Measurements from ENCODE around the gene GMEB2. TPM values are rescaled to one million over a fixed set of nuclear protein-coding genes. Genes with fewer than 3 reads are reported as not detected.
A peak's percentile ranks its signal among the peaks of the same experiment; 100 is the strongest.

The GMEB2 gene
- total and polyA plus RNA-seq, 2 donors (not counting 1 experiment from before 2014, with no cell fraction given): 6.3 to 10.9 TPM

- Histone ChIP-seq H4K20me1 (ENCODE audit: control insufficient read depth, extremely low read depth, insufficient read depth, low read length) (no peaks in the 10 kb centered on the region), H3K9ac (ENCODE audit: insufficient read depth, low read length) (peak overlapping the region; percentile 71), H3K36me3 (ENCODE audit: control insufficient read depth, insufficient read depth, low read length) (peaks cover 10% of the 10 kb centered on the region), H2AFZ (ENCODE audit: low read length) (peak overlapping the region; percentile 87), H3K9me3 (ENCODE audit: control insufficient read depth, insufficient read depth, low read depth, low read length) (no peaks in the 10 kb centered on the region), H3K27me3 (ENCODE audit: control insufficient read depth, insufficient read depth, low read length) (no peaks in the 10 kb centered on the region), H3K79me2 (ENCODE audit: control insufficient read depth, insufficient read depth, low read length) (peaks cover 27% of the 10 kb centered on the region), H3K4me2 (ENCODE audit: extremely low read depth, insufficient read depth, low read length) (peak overlapping the region; percentile 56), H3K4me1 (ENCODE audit: control insufficient read depth, extremely low read depth, insufficient read depth, low read length) (peaks cover 7% of the 10 kb centered on the region), H3K27ac (ENCODE audit: insufficient read depth, low read length) (peak overlapping the region; percentile 83), H3K4me3 (replicated peaks in 1 of 4; ENCODE audit: control extremely low read depth in 1 of 4, insufficient read depth in 1 of 4, low read depth in 3 of 4, low read length in 4 of 4) (peak overlapping the region; percentile 72 to 75 (median 74))
- DNase-seq (ENCODE audit: low read depth in 2 of 2): peak in 1 of 2 donors; percentile 36
- TF ChIP-seq EZH2 (IDR thresholded peaks at IDR 0.05; ENCODE audit: low read length, missing control alignments): no peak
- TF ChIP-seq CTCF (conservative IDR thresholded peaks at IDR 0.05 in 1 of 2, IDR thresholded peaks at IDR 0.05 in 1 of 2; ENCODE audit: low read depth in 1 of 2, low read length in 2 of 2): no peak
Measured at GRCh38 chr20:63657260-63657936, 30.5 kb upstream of the GMEB2 start.

- Histone ChIP-seq H2AFZ (ENCODE audit: low read length) (no peak overlapping the region), H3K4me1 (ENCODE audit: control insufficient read depth, extremely low read depth, insufficient read depth, low read length) (peaks cover 7% of the 10 kb centered on the region), H3K36me3 (ENCODE audit: control insufficient read depth, insufficient read depth, low read length) (peaks cover 4% of the 10 kb centered on the region), H3K4me3 (replicated peaks in 1 of 4; ENCODE audit: control extremely low read depth in 1 of 4, insufficient read depth in 1 of 4, low read depth in 3 of 4, low read length in 4 of 4) (no peak overlapping the region), H3K27ac (ENCODE audit: insufficient read depth, low read length) (no peak overlapping the region), H3K9me3 (ENCODE audit: control insufficient read depth, insufficient read depth, low read depth, low read length) (no peaks in the 10 kb centered on the region), H3K27me3 (ENCODE audit: control insufficient read depth, insufficient read depth, low read length) (no peaks in the 10 kb centered on the region), H4K20me1 (ENCODE audit: control insufficient read depth, extremely low read depth, insufficient read depth, low read length) (no peaks in the 10 kb centered on the region), H3K4me2 (ENCODE audit: extremely low read depth, insufficient read depth, low read length) (no peak overlapping the region), H3K9ac (ENCODE audit: insufficient read depth, low read length) (no peak overlapping the region), H3K79me2 (ENCODE audit: control insufficient read depth, insufficient read depth, low read length) (peaks cover 25% of the 10 kb centered on the region)
- TF ChIP-seq EZH2 (IDR thresholded peaks at IDR 0.05; ENCODE audit: low read length, missing control alignments) (no peak), CTCF (conservative IDR thresholded peaks at IDR 0.05 in 1 of 2, IDR thresholded peaks at IDR 0.05 in 1 of 2; ENCODE audit: low read depth in 1 of 2, low read length in 2 of 2) (no peak)
- peak in 1 of 2 donors; percentile 16 for DNase-seq (ENCODE audit: low read depth in 2 of 2)
Measured at GRCh38 chr20:63656451-63656850, 29.6 kb upstream of the GMEB2 start.

GRCh38 chr20:63655249-63655648 is 28.3 kb upstream of the GMEB2 start:
- H3K36me3 ChIP-seq (ENCODE audit: control insufficient read depth, insufficient read depth, low read length): no peaks in the 10 kb centered on the region

More at GRCh38 chr20:63655249-63655648, 28.3 kb upstream of the GMEB2 start:
- Histone ChIP-seq H3K4me3 (replicated peaks in 1 of 4; ENCODE audit: control extremely low read depth in 1 of 4, insufficient read depth in 1 of 4, low read depth in 3 of 4, low read length in 4 of 4) (no peak overlapping the region), H3K27ac (ENCODE audit: insufficient read depth, low read length) (no peak overlapping the region), H4K20me1 (ENCODE audit: control insufficient read depth, extremely low read depth, insufficient read depth, low read length) (no peaks in the 10 kb centered on the region), H3K4me1 (ENCODE audit: control insufficient read depth, extremely low read depth, insufficient read depth, low read length) (peaks cover 7% of the 10 kb centered on the region), H3K27me3 (ENCODE audit: control insufficient read depth, insufficient read depth, low read length) (no peaks in the 10 kb centered on the region), H2AFZ (ENCODE audit: low read length) (no peak overlapping the region), H3K79me2 (ENCODE audit: control insufficient read depth, insufficient read depth, low read length) (peaks cover 16% of the 10 kb centered on the region), H3K9ac (ENCODE audit: insufficient read depth, low read length) (no peak overlapping the region), H3K9me3 (ENCODE audit: control insufficient read depth, insufficient read depth, low read depth, low read length) (no peaks in the 10 kb centered on the region), H3K4me2 (ENCODE audit: extremely low read depth, insufficient read depth, low read length) (no peak overlapping the region)
- no peak for DNase-seq (ENCODE audit: low read depth in 2 of 2)
- TF ChIP-seq CTCF (conservative IDR thresholded peaks at IDR 0.05 in 1 of 2, IDR thresholded peaks at IDR 0.05 in 1 of 2; ENCODE audit: low read depth in 1 of 2, low read length in 2 of 2) (no peak), EZH2 (IDR thresholded peaks at IDR 0.05; ENCODE audit: low read length, missing control alignments) (no peak)
